GM21723 (cell line): ENCODE data around the gene VEZF1.

Source experiments
- ATAC-seq: cut with Tn5 transposase; IDR thresholded peaks from one replicate; pipeline ENCODE4 v1.9.1; 2021; ENCODE audit warnings: mild to moderate bottlenecking, moderate library complexity; ENCODE audit not compliant: unreplicated experiment

Gene VEZF1

DNA sequence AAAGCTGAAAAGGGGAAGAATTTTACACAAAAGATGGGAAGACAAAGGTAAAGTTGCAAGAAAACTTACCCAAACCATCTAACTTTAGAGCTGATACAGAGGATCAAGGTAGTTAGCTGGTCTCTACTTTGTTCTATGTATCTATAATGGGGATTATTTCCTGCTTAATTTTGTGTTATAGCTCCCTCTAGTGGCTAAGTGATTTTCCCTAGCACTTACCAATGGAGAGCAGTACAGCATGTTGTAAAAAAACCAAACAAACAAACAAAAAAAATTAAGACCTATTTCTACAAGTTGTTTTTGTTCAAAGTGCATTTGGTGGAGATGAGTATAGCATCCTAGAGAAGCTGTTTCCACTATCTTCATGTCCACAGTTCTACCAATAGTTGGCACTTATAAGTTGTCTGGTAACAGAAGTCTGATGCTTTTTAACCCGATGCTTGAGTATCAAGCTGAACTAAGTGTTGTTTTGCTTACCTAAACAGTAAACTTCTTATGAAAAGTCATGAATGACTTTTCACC, 11.5 kb upstream of the VEZF1 start:
- peak; percentile 66 for ATAC-seq

DNA sequence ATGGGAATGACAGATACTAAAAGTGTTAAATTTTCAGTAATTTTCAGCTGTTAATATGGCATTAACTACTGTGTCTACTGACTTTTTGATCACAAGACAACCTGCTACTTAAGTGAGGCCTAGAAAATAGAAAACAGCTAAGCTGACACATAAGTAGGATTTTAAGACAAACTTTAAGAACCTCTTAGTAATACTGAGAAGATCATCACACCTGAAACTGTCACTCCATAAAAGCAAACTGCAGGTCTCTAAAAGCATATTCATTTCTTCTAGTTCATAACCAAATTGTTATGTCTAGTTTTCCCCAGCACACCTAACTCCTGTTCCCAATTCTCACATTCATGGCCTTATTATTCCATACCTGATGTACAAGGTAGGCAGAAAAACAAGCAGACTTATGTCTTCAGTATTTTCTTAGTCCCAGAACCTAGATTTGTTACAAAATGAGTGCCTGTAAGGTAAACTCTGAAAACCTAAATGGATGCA, 11.0 kb upstream of the VEZF1 start:
- no peak for ATAC-seq

DNA sequence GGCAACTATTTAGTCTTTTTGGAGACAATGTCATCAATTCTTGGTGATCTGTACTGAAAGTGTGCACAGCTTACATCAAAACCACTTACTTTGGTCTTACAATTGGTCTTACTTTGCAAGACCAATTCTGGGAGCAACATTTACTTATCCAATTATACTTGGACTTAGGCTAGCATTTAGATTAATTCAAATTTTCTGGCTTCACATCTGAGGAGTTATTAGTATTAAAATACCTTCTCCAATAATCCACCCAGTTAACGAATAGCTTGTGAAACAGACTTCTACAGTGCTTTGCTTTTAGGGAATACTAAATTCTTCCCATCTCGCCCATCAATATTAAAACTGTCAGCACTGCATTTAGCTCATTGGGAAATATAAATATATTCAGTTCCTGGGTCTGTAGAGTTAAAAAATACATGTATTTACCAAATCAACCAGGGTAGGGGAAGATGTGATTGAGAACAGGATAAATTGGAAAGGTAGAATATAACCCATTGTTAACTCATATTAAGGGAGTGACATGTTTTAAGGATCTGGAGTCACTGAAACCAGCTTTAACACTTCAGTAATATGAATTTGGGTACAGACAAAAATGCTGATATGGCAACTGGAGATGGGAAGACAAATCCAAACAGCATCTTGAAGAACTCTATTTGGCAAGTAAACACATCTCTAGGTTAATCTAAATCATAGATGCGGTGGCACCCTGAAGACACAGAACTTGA, 9.2 kb upstream of the VEZF1 start:
- ATAC-seq: no peak

DNA sequence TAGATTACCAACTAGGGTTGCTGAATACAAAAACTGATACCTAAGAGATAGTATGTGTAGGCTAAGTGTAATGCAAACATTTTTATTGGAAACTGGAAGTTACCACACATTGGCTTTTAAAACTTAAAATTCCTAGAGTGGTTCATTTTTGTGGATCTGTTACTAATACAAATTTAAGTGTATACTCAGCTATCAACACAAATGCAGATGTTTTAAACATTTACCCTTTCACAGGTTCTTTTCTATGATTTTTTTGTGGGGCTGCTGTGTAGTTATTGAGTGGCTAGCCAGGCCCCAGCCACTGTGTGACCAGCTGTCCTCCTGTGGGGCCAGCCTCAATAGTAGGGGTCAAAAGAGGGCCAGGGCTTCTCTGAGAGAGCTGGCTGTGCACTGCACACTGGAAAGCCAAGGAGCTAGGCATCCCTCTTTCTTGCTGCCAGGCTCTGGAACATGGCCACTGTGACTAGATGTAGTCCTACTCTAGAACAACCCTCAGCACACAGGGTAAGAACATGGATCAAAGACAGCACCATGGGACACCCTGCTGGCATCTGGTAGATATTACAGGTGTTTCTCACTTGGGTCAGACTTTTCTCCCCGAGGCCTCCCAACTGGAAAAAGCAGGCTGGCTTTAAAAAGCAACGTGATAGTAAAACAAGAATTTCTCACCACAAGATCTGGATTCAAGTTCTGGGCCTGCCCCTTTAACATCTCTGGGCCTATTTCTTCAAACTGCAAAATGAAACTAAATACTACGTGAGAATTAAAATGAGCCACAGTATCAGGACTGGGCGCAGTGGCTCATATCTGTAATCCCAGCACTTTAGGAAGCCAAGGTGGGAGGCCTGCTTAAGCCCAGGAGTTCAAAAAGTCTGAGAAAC, 7.3 kb upstream of the VEZF1 start:
- peak; percentile 45 for ATAC-seq

DNA sequence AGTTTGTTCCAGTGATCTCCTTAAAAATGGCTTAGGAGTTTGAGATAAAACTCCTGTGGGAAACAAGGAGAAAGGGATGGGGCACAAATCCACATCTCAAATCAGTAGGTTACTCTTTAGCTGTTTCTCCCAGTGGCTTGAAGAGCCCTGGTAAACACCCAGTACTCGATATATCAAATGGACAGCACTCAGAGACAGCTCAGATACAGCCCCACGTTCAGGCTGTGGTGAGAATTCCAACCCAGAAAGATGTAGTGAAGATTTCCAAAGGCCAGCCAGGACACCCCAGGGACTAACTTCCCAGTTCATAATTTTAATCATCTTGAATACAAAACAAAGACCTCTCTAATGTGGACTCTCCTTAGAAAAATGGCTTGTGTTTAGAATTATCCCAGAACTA, 6.4 kb upstream of the VEZF1 start:
- no peak for ATAC-seq

DNA sequence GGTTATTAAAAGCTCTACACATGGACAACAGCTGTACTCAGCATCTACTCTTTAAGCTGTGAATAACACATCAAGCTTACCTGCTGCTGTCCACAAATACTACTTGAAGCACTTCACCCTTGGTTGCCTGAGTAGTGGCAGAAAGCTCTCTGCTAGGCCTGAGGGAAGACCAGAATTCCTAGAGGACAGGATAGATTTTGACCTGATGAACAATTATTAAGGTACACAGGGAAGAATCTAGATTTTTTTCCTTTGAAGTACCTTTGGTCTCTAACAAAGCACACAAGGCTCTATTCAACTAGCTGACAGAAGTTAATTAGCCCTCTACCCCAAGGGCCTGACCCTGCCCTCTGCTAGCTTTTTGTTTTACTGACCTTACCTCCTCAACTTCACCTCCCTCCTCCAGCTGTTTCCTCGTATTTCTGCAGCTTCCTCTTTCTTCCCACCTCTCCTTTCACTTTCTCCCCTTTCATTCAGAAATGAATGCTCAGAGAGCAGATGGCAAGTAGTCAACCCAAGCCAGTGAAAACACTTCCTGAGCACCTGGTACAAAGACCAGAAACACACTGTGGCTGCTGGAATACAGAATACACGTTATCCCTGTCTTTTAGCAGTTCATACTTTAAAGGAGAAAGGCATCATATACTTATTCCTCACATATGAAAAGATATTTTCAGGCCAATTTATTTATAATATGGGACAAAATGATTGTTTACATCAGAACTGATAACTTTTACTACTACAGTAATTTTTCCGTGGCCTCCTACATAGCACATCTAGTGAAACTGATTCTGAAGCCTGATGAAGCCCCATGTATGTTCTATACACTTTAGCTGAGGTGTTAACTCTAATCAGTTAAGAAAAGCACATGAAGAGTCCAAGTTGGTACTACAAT, 5.7 kb upstream of the VEZF1 start:
- ATAC-seq: no peak

DNA sequence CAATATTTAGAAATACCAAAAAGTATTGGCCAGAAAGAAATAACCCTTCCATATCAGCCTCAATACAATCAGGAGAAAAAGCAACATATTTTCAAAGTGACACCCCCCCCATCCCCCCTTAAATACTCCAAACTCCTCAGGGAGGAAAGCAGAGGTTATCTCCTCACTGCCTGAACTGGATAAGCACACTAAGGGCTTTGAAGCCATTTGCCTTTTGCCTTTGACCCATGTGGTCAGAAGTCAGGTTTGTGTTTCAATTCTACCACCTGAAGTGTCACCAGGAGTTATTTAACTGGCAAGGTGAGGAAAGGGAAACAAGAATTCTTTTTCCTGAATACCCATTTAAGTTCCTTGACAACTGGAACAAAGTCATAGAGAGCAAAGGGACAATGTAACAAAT, 3.5 kb upstream of the VEZF1 start:
- no peak for ATAC-seq

DNA sequence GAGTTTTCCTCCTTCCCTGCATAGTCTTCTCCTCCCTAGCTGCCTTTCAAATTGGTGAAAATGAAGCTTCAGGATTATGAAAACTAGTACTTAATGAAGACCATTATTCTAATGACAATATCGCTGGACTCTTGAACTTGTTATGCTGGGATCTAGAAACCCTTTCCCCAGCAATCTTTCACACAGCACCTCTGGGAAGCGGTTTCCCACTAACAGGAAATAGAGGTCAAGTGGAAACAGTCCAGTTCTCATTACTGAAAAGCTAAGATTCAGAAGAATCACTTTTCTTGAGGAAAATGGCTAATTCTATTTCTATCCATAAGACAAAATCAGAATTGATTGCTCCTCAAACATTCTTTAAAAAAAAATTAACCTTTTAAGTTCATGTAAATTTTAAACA, 2.0 kb upstream of the VEZF1 start:
- no peak for ATAC-seq

DNA sequence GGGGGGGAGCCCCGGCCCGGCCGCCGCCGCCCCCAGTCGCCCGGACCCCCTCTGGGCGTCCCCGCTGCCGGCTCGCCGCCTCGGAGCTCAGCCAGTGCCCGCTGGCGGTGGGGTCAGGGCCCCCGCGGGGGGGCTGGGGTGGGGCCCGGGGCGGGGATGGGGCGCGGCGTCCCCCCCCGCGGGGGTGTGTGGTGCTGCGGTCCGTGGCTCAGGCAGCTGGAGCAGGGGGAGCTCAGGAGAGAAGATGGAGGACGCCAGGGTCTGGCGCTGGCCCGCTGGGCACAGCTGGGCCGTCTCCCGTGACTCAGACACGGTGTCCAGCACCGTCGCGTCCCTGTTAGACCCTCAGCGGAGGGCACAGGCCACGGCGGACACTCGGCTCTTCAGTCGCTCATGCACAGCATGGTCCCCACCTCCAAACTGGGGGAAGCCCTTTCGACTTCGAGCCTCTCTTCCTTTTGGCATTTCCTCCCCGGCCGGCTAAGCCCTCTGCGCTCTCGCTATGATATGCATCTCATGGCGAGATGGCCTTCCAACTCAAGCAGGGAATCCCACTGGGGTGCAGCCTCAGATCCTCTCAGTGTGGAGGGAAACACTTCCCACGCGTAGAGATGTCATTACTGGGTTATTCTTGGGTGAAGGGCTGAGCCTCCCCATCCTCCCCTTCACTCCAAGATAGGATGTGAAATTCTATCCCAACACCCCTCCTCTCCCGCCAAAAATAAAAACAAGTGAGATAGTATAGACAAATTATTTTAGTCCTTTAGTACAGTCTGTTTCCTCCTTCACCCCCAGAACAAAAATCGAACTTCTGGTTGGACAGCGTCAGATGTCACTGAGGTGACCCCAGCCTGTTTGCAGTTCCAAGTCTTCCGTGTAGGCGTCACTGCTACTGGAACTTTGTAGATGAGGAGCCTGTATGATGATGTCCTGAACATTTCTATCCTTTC, 522 bp upstream of the VEZF1 start:
- peak; percentile 74 for ATAC-seq

DNA sequence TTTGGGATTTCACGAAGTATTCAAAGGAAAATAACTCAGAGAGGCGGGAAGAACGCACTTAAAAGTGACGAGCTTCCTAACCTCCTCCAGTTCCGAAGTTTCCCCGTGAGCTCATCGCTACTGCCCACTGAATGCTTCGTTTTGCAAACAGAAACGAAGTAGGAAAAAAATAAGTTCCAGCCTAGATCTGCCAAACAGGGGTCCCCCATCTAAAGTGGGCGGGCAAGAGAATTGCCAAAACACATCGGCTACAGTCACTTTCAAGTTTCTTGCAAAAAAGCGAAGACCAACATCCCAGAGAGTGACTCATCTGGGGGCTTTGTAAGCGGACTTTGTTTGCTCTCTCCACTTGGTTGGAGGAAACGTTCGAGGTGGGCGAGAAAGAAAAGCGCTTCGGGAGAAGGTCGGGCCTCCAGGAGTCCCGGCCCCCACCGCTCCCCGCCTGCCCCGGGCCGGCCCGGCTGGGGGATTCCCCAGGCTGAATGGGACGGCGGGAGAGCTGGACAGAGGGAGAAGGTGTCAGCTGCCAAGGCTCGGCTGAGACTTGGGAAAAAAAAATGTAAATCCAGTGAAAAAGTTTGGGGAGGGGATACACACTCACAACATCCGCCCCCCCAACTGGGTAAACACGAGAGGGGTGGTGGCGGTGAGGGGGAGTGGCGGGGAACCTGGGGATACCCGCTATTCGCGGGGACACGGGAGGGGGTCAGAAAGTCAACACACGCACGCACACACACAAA, 1.0 kb downstream of the VEZF1 start:
- ATAC-seq: peak; percentile 24

DNA sequence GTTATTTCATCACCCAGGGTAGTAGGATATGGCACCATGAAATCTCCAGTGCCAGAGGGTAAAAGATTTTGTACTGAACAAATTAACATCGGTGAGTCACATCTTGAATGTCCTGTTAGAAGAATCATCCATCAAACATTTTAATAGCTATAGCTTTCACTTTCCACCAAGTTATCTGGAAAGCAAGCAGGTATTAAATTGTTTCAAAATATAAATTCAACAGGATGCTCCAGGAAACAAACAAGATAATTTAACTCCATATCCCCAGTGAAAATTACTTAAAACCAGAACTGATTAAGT, 2.4 kb downstream of the VEZF1 start:
- ATAC-seq: no peak

DNA sequence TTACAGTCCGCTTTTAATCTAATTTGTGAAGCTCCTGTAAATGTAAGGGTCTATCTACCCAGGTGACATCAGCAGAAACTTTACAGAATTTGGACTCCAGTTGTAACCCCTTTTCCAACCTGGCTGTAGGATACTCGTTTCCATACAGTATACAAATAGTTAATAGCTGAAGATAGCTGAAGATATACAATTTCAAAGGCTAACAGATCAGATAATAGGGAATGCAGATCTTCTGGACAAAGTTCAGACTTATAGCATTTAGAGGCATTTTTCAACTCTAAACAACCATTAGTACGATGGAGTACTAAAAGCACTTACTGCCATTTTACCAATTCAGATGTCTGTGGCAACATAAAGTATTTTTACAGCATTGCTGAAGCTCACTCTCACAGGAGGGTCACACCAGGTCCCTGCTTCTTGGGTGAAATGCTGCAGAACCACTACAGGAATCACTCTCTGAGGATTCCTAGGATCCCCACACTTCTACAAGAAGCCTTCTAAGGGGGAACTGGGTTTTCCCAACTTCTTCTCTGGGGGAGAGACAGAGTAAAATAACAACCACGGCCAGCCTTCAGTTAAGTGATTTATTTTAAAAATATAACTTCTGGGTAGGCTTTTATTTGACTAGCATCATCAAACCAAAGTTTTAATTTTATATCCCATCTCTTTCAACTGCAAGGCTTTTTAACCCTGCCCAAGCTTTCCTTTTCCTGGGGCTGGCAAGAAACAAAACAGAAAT, 2.9 kb downstream of the VEZF1 start:
- ATAC-seq: no peak

DNA sequence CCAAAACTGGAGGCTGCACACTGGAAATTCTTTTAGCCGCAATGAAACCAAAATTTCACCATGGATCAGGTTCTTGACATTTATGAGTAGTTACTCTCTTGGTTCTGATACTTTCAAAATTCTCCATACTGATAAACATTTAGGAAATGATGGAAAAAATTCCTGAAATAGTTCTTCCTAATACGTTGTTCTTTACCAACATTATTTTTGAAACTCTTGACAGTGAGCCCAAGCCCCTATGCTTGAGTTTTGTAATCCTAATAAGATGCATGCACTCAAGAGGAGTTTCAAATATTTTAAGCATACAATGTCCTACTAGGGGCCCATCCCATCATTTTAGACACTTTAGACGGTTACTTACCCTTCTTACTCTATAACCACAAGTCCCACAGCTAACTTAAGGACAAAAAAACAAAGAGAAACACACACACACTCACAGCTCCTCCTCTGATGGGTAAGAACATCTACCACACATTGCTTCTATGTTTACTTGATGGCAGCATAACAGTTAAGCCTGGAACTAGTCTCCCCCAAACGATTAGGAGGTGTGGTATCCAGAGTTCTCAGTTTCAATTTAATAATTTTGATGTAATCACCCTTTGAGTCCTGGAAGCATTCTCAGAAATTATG, 3.7 kb downstream of the VEZF1 start:
- no peak for ATAC-seq

DNA sequence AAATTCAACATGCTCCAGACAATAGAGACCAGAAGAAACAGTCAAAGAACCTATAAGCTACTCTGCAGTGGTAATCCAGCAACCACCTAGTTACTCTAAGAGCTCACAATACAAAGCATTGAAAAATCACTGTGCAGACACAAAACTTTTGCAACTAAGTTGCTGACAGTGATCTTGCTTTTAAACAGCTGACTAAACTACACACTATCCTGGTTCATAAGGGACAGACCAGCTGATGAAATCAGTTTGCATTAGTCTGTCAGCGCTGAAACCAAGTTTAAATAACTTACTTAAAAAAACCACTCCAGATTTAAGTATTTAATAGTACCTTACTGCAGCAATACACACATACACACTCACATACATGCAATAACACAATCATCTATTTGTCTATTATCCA, 4.6 kb downstream of the VEZF1 start:
- ATAC-seq: no peak

DNA sequence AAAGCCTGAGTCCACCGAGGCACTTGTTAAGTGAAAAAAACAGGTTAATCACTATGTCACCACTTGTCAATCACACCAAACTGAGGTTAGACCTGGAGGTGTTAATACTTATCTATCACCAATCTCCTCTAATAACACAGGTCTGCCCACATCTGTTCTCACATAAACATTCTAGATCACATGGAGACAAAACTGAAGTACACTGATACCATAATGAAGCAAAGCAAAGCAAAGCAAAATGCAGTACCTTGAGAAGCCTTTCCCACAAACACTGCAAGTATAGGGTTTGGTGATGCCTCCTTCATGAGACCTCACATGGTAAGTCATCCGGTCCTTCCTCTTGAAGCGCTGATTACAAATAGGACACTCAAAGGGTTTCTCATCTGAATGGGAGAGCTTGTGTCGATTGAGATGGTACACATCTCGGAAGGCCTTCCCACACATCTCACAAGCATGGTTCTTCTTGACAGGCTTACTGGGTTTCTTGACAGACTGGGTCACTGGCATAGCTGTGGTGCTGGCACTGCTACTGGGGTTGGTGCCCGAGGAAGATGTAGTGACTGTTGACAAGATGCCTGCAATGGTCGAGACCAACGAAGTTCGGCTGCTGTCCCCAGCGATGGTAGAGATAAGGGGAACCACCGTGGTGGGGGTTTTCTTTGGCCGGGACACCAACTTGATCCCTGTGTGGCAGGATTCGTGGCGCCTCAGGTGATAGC, 5.4 kb downstream of the VEZF1 start:
- ATAC-seq: no peak

DNA sequence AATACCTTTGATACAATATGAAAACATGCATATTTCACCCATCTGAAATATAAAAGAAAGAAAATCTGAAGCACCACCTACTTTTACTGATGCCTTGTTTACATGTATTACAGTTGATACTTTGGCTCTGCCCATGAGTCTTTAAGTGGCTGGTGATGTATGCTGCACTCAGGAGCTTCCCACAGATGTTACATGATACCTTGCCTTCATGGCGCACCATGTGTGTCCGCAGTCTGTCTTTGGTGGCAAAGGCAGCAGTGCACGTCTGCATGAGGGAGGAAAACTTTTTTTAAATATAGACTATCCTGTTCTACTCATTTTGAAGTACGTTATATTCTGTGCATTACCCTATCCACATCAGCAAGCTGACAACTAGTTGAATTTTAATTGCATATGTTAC, 7.5 kb downstream of the VEZF1 start:
- ATAC-seq: no peak

DNA sequence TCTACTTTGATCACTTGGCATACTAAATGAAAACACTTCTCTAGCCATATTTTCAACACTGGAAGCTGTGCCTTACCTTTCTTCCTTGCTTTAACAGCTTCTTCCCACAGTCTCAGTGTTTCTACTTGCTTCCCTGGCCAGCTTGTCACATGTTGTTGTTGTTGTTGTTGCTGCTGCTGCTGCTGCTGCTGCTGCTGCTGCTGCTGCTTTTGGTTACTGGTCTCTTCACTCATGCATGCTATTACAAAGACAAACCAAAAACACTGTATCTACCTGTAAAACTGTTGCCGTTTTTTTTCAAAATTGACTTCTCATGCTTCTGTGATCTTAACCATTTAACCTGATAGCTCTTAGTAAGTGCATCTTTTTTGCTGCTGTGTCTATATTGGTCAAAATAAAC, 9.0 kb downstream of the VEZF1 start:
- ATAC-seq: no peak

DNA sequence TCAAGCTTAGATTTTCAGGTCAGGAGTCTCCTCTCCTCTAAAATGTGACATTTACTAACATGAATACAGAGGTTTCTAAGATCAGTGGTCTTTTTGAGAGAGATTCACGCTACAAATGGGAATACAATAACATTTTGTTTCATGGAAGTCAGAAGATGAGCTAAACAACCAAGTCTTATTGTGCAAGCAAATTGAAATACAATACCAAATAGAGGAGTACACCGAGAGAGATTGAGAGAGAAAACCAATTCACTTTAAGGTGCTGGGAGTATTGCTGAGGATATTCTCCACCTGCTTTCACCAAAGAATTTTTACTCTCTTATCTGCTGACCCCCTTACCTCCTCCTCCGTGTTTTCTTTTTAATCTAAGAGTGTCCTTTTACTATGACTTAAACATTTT, 11.5 kb downstream of the VEZF1 start:
- no peak for ATAC-seq
